ENCODE data around the gene KCNH8. TPM values are rescaled to one million over a fixed set of nuclear protein-coding genes. Genes with fewer than 3 reads are reported as not detected.

Gene KCNH8
- polyA plus RNA-seq, 3 donors, result 0.03 TPM; not detected in 2

GRCh38 chr3:19420159-19420558 is 271.8 kb downstream of the KCNH8 start:
- H3K9me3 Mint-ChIP-seq, result peaks cover 0 to 4% (median 0%) of the 10 kb centered on the region in 7 donors
- no peak overlapping the region for H3K4me3 Mint-ChIP-seq
- H3K27me3 Mint-ChIP-seq (ENCODE audit: low read depth in 3 of 3), result no peaks in the 10 kb centered on the region
- H3K27me3 ChIP-seq (ENCODE audit: control insufficient read depth in 2 of 2, insufficient read depth in 2 of 2, low read length in 2 of 2), result no peaks in the 10 kb centered on the region
- H3K36me3 Mint-ChIP-seq, result no peaks in the 10 kb centered on the region
- no peak for DNase-seq
- H3K79me2 ChIP-seq (ENCODE audit: insufficient read depth, low read length), result no peaks in the 10 kb centered on the region
- no CpG with 5 or more reads among the region's 4 CpGs for WGBS (ENCODE audit: insufficient coverage)
- intact Hi-C loops (cut with micrococcal nuclease), result no loop called here
- H3K4me1 Mint-ChIP-seq, result no peaks in the 10 kb centered on the region
- no peak for TF ChIP-seq CTCF (IDR thresholded peaks at IDR 0.05)
- H4K20me1 ChIP-seq (ENCODE audit: insufficient read depth, low read length), result no peaks in the 10 kb centered on the region
- H3K4me2 ChIP-seq (replicated peaks; ENCODE audit: extremely low read depth, low read length, poor library complexity, severe bottlenecking), result no peak overlapping the region
- H3K9ac ChIP-seq (ENCODE audit: insufficient read depth, low read length, poor library complexity, severe bottlenecking), result no peak overlapping the region
- H3K36me3 ChIP-seq (replicated peaks in 1 of 2; ENCODE audit: control insufficient read depth in 1 of 2, insufficient read depth in 2 of 2, low read length in 2 of 2), result no peaks in the 10 kb centered on the region
- H2AFZ ChIP-seq (ENCODE audit: insufficient read depth, low read depth, low read length, poor library complexity, severe bottlenecking), result no peak overlapping the region
- H3K4me3 ChIP-seq (replicated peaks in 1 of 3; ENCODE audit: low read depth in 2 of 3, low read length in 3 of 3), result no peak overlapping the region
- H3K9me3 ChIP-seq (replicated peaks in 1 of 2; ENCODE audit: control insufficient read depth in 1 of 2, insufficient read depth in 1 of 2, low read length in 2 of 2), result no peaks in the 10 kb centered on the region
- H3K4me1 ChIP-seq (ENCODE audit: control insufficient read depth in 1 of 2, insufficient read depth in 2 of 2, low read length in 2 of 2), result no peaks in the 10 kb centered on the region
- no peak overlapping the region for H3K27ac ChIP-seq (ENCODE audit: low read depth in 1 of 2, low read length in 2 of 2)
- no peak overlapping the region for H3K27ac Mint-ChIP-seq

GRCh38 chr3:19425825-19426224 is 277.5 kb downstream of the KCNH8 start:
- no peaks in the 10 kb centered on the region for H4K20me1 ChIP-seq (ENCODE audit: insufficient read depth, low read length)
- no peaks in the 10 kb centered on the region for H3K9me3 ChIP-seq (replicated peaks in 1 of 2; ENCODE audit: control insufficient read depth in 1 of 2, insufficient read depth in 1 of 2, low read length in 2 of 2)
- H3K36me3 Mint-ChIP-seq, result no peaks in the 10 kb centered on the region
- H3K9ac ChIP-seq (ENCODE audit: insufficient read depth, low read length, poor library complexity, severe bottlenecking), result no peak overlapping the region
- no peak overlapping the region for H3K27ac Mint-ChIP-seq
- H3K27me3 Mint-ChIP-seq (ENCODE audit: low read depth in 3 of 3), result peaks cover 0 to 1% (median 0%) of the 10 kb centered on the region in 3 donors
- H3K4me3 Mint-ChIP-seq, result no peak overlapping the region
- H3K9me3 Mint-ChIP-seq, result peaks cover 0 to 12% (median 0%) of the 10 kb centered on the region in 7 donors
- H3K4me1 Mint-ChIP-seq, result no peaks in the 10 kb centered on the region
- no peaks in the 10 kb centered on the region for H3K79me2 ChIP-seq (ENCODE audit: insufficient read depth, low read length)
- H3K27me3 ChIP-seq (ENCODE audit: control insufficient read depth in 2 of 2, insufficient read depth in 2 of 2, low read length in 2 of 2), result no peaks in the 10 kb centered on the region
- no peaks in the 10 kb centered on the region for H3K36me3 ChIP-seq (replicated peaks in 1 of 2; ENCODE audit: control insufficient read depth in 1 of 2, insufficient read depth in 2 of 2, low read length in 2 of 2)
- 100% methylated on average over 1 of the region's 1 CpG for WGBS (ENCODE audit: insufficient coverage)
- no peak overlapping the region for H3K4me2 ChIP-seq (replicated peaks; ENCODE audit: extremely low read depth, low read length, poor library complexity, severe bottlenecking)
- DNase-seq, result no peak
- H3K27ac ChIP-seq (ENCODE audit: low read depth in 1 of 2, low read length in 2 of 2), result no peak overlapping the region
- no peaks in the 10 kb centered on the region for H3K4me1 ChIP-seq (ENCODE audit: control insufficient read depth in 1 of 2, insufficient read depth in 2 of 2, low read length in 2 of 2)
- no peak overlapping the region for H3K4me3 ChIP-seq (replicated peaks in 1 of 3; ENCODE audit: low read depth in 2 of 3, low read length in 3 of 3)
- no peak overlapping the region for H2AFZ ChIP-seq (ENCODE audit: insufficient read depth, low read depth, low read length, poor library complexity, severe bottlenecking)
- no peak for TF ChIP-seq CTCF (IDR thresholded peaks at IDR 0.05)
- intact Hi-C loops (cut with micrococcal nuclease), result no loop called here
